H1 (cell line): ENCODE data around the gene TESMIN. TPM values are rescaled to one million over a fixed set of nuclear protein-coding genes. Genes with fewer than 3 reads are reported as not detected.

ENCODE experiments used
- CTCF ChIA-PET: fragments of 300-600 bp; sonication (Branson Sonifier 250); formaldehyde crosslinking; loops from one replicate; lab custom pipeline; 2021; ENCODE audit not compliant: partially characterized antibody; lab: Charles Lee
- POLR2A ChIA-PET: fragments of 300-600 bp; sonication (Branson Sonifier 250); formaldehyde crosslinking; loops from one replicate; lab custom pipeline; 2021; ENCODE audit warnings: inconsistent platforms; ENCODE audit not compliant: partially characterized antibody; lab: Charles Lee
- DNase-seq, 2 experiments: peaks; one replicate each; pipeline versions ENCODE4 v3.0.0 to v3.0.0-alpha.2; 2010 to 2022; ENCODE audit warnings: low spot score in 2 of 2, low read depth in 1 of 2, mixed read lengths in 1 of 2
- FAIRE-seq: peaks from 2 replicates; lab custom pipeline; 2011; peaks lifted over from hg19 to GRCh38; lab: Jason Lieb, UNC
- H2AFZ ChIP-seq: 2 replicates; pipeline ENCODE4 v1.8.1; 2012; ENCODE audit warnings: low read length, inconsistent platforms
- H2AK5ac ChIP-seq: 2 replicates; pipeline ENCODE4 v1.6.1; 2013; ENCODE audit warnings: low read depth, low read length
- H2BK120ac ChIP-seq: replicated peaks from 2 replicates; pipeline ENCODE3; 2013; ENCODE audit warnings: low read depth, low read length, inconsistent platforms
- H2BK12ac ChIP-seq: 2 replicates; pipeline ENCODE4 v1.6.1; 2013; ENCODE audit warnings: low read depth, low read length
- H2BK15ac ChIP-seq: 2 replicates; pipeline ENCODE4 v1.6.1; 2013; ENCODE audit warnings: low read length
- H2BK20ac ChIP-seq: 2 replicates; pipeline ENCODE4 v1.6.1; 2013; ENCODE audit warnings: low read length
- H2BK5ac ChIP-seq: 2 replicates; pipeline ENCODE4 v1.6.1; 2013; ENCODE audit warnings: low read depth, low read length
- H3K14ac ChIP-seq: 2 replicates; pipeline ENCODE4 v1.6.1; 2013; ENCODE audit warnings: inconsistent platforms; ENCODE audit not compliant: insufficient read length
- H3K18ac ChIP-seq: 2 replicates; pipeline ENCODE4 v1.6.1; 2013; ENCODE audit warnings: low read length; ENCODE audit errors: extremely low read depth
- H3K23ac ChIP-seq: 2 replicates; pipeline ENCODE4 v1.6.1; 2013; ENCODE audit warnings: inconsistent platforms; ENCODE audit not compliant: insufficient read length
- H3K23me2 ChIP-seq: 2 replicates; pipeline ENCODE4 v1.6.1; 2013; ENCODE audit warnings: low read depth, low read length
- H3K27ac ChIP-seq: 2 replicates; pipeline ENCODE4 v1.6.1; 2011; ENCODE audit warnings: low read depth, low read length, inconsistent platforms
- H3K27me3 ChIP-seq, 4 experiments: replicated peaks in 1 of 4; 1 replicate in 1 of 4; 2 replicates in 3 of 4; pipeline versions ENCODE4 v1.6.1 to v1.8.1; 2011 to 2013; ENCODE audit warnings: low read length in 3 of 4, mild to moderate bottlenecking in 3 of 4, inconsistent platforms in 2 of 4, mixed read lengths in 2 of 4, moderate library complexity in 1 of 4; ENCODE audit not compliant: control insufficient read depth in 3 of 4, insufficient read depth in 3 of 4; ENCODE audit errors: extremely low read depth in 1 of 4
- H3K36me3 ChIP-seq, 4 experiments: 2 replicates each; pipeline versions ENCODE4 v1.6.1 to v1.8.1; 2011 to 2013; ENCODE audit warnings: mild to moderate bottlenecking in 4 of 4, low read length in 3 of 4, moderate library complexity in 2 of 4, control low read depth in 1 of 4, inconsistent platforms in 1 of 4; ENCODE audit not compliant: insufficient read depth in 4 of 4, control insufficient read depth in 2 of 4
- H3K4ac ChIP-seq: replicated peaks from 2 replicates; pipeline ENCODE3; 2013; ENCODE audit warnings: low read length, low read depth, mixed read lengths, inconsistent platforms; ENCODE audit not compliant: insufficient read length
- H3K4me1 ChIP-seq, 4 experiments: replicated peaks in 1 of 4; 1 replicate in 1 of 4; 2 replicates in 3 of 4; pipeline versions ENCODE4 v1.6.1 to v1.8.1; 2011 to 2013; ENCODE audit warnings: low read length in 3 of 4, inconsistent platforms in 2 of 4, mixed read lengths in 1 of 4; ENCODE audit not compliant: insufficient read depth in 4 of 4, control insufficient read depth in 3 of 4
- H3K4me2 ChIP-seq, 2 experiments: 2 replicates each; pipeline versions ENCODE4 v1.6.1 to v1.8.1; 2011 to 2013; ENCODE audit warnings: low read depth in 2 of 2, low read length in 2 of 2, control low read depth in 1 of 2, inconsistent platforms in 1 of 2, mild to moderate bottlenecking in 1 of 2; ENCODE audit not compliant: insufficient read depth in 1 of 2
- H3K4me3 ChIP-seq, 4 experiments: fragments of 200-600, 300-600 bp in 1 of 4; sonication (generic), shearing (Covaris generic), sonication (Bioruptor Twin) in 1 of 4; 2 replicates each; pipeline versions ENCODE4 v1.5.1 to v1.8.1; 2011 to 2016; ENCODE audit warnings: low read length in 4 of 4, low read depth in 3 of 4, control low read depth in 2 of 4, inconsistent platforms in 2 of 4, mild to moderate bottlenecking in 2 of 4, mixed read lengths in 1 of 4, moderate library complexity in 1 of 4; ENCODE audit not compliant: insufficient read depth in 2 of 4; ENCODE audit errors: extremely low read depth in 1 of 4
- H3K56ac ChIP-seq: replicated peaks from 2 replicates; pipeline ENCODE3; 2013; ENCODE audit warnings: low read depth, mild to moderate bottlenecking, mixed read lengths, low read length, inconsistent platforms; ENCODE audit not compliant: insufficient read length
- H3K79me1 ChIP-seq: 2 replicates; pipeline ENCODE4 v1.6.1; 2013; ENCODE audit warnings: low read depth, low read length, control low read depth
- H3K79me2 ChIP-seq, 2 experiments: 2 replicates each; pipeline versions ENCODE4 v1.6.1 to v1.8.1; 2012 to 2013; ENCODE audit warnings: low read length in 2 of 2, mild to moderate bottlenecking in 2 of 2, inconsistent platforms in 1 of 2; ENCODE audit not compliant: insufficient read depth in 2 of 2, control insufficient read depth in 1 of 2
- H3K9ac ChIP-seq, 4 experiments: replicated peaks in 1 of 4; 1 replicate in 1 of 4; 2 replicates in 3 of 4; pipeline versions ENCODE4 v1.6.1 to v1.8.1; 2011 to 2013; ENCODE audit warnings: low read depth in 3 of 4, low read length in 3 of 4, control low read depth in 2 of 4, mild to moderate bottlenecking in 2 of 4, moderate library complexity in 2 of 4, inconsistent platforms in 1 of 4; ENCODE audit errors: extremely low read depth in 1 of 4
- H3K9me3 ChIP-seq, 2 experiments: 2 replicates each; pipeline versions ENCODE4 v1.6.1 to v1.8.1; 2012 to 2013; ENCODE audit warnings: mild to moderate bottlenecking in 2 of 2, moderate library complexity in 2 of 2, control low read depth in 1 of 2, inconsistent platforms in 1 of 2, low read depth in 1 of 2, low read length in 1 of 2, mixed read lengths in 1 of 2; ENCODE audit not compliant: insufficient read depth in 2 of 2
- H4K20me1 ChIP-seq, 2 experiments: replicated peaks in 1 of 2; 2 replicates each; pipeline versions ENCODE3 to v1.8.1; 2011 to 2013; ENCODE audit warnings: inconsistent platforms in 2 of 2, low read length in 2 of 2, mild to moderate bottlenecking in 1 of 2; ENCODE audit not compliant: insufficient read depth in 2 of 2, control insufficient read depth in 1 of 2
- H4K5ac ChIP-seq: 2 replicates; pipeline ENCODE4 v1.6.1; 2013; ENCODE audit warnings: low read length, low read depth, mixed read lengths, inconsistent platforms; ENCODE audit not compliant: insufficient read length
- H4K8ac ChIP-seq: 2 replicates; pipeline ENCODE4 v1.8.0; 2013; ENCODE audit warnings: mild to moderate bottlenecking, moderate library complexity, low read length, inconsistent platforms; ENCODE audit not compliant: insufficient read depth; ENCODE audit errors: extremely low read depth
- H4K91ac ChIP-seq: replicated peaks from 2 replicates; pipeline ENCODE3; 2013; ENCODE audit warnings: low read length, mixed read lengths, inconsistent platforms; ENCODE audit not compliant: insufficient read length
- ASH2L ChIP-seq: fragments of 200-600, 300-600 bp; sonication (generic); IDR thresholded peaks from one replicate; pipeline ENCODE4 v1.7.1; 2017; ENCODE audit warnings: low read length
- CBX5 ChIP-seq: fragments of 300-800, 300-1000 bp; sonication (generic); IDR thresholded peaks from 2 replicates; pipeline ENCODE4 v1.7.1; 2016; ENCODE audit warnings: antibody characterized with exemption, low read length, low read depth
- FOSL1 ChIP-seq: IDR thresholded peaks from 2 replicates; pipeline ENCODE4 v1.6.1; 2011; ENCODE audit warnings: mild to moderate bottlenecking, low read depth, low read length, moderate library complexity; ENCODE audit not compliant: insufficient read depth
- WGBS, 2 experiments: shearing (Covaris generic) in 1 of 2; methylation state at CpG; one replicate each; pipeline versions ENCODE4 v1.1.6 to v1.1.7; 2013 to 2015; ENCODE audit warnings: low lambda C conversion rate in 2 of 2, mixed read lengths in 2 of 2, inconsistent platforms in 1 of 2, low coverage in 1 of 2, missing lambda C conversion rate in 1 of 2; ENCODE audit not compliant: insufficient replicate concordance in 2 of 2, insufficient coverage in 1 of 2, insufficient read length in 1 of 2; ENCODE audit errors: extremely low coverage in 1 of 2, missing lambda C conversion rate in 1 of 2; 5-methylcytosine and 5-hydroxymethylcytosine counted together
- polyA plus RNA-seq, 7 experiments: library from polyadenylated mRNA; depleted of rRNA in 3 of 7; stranded (reverse) in 5 of 7; unstranded in 2 of 7; fragments of >200 nt in 5 of 7; fragments of 200-250 nt in 2 of 7; gene quantifications; 1 replicate in 5 of 7; 2 replicates in 1 of 7; 4 replicates in 1 of 7; pipeline versions ENCODE4 v1.2.1 to v1.2.3, GENCODE V29; 2011 to 2013; ENCODE audit warnings: missing spikeins in 2 of 7, mixed read lengths in 2 of 7
- total RNA-seq: library from RNA; stranded (reverse); fragmentation: NEBNext Ultra II Directional; extraction: Animal tissue kit (Norgen Biotek cat#: 25700); gene quantifications from 2 replicates; pipeline ENCODE4 v1.2.1, GENCODE V29; 2021

Gene TESMIN
- total and polyA plus RNA-seq, 2 of the 8 experiments (the other 6 are each of a cell fraction or from before 2014, with no cell fraction given) = 22.6 to 61.1 TPM

- TF ChIP-seq ASH2L (peak; percentile 39), CBX5 (no peak), FOSL1 (no peak)
- no peak overlapping the region for H3K4me3 ChIP-seq
- H3K27me3 ChIP-seq = peaks cover 3 to 15% (median 9%) of the 10 kb centered on the region in 4 experiments; a peak in 6 of 7 replicates
- peaks cover 9 to 28% (median 14%) of the 10 kb centered on the region in 4 experiments for H3K4me1 ChIP-seq
- ChIA-PET CTCF (interaction anchor here (0.8 to 2.9 kb wide), 6 partner anchors 14 to 82 kb away, joined by 3 to 13 read pairs (median 4); no protein-coding TSS in a partner anchor), POLR2A (interaction anchor here (0.6 to 1.4 kb wide), 8 partner anchors 12 to 153 kb away, joined by 3 to 5 read pairs (median 4); no protein-coding TSS in a partner anchor)
- peaks cover 0 to 7% (median 2%) of the 10 kb centered on the region in 4 experiments; a peak in 3 of 8 replicates for H3K36me3 ChIP-seq
- H2BK20ac ChIP-seq = no peak overlapping the region
- H2BK12ac ChIP-seq = no peak overlapping the region
- peaks cover 0 to 4% of the 10 kb centered on the region in 2 experiments for H4K20me1 ChIP-seq
- peaks cover 3% of the 10 kb centered on the region; the same call in 1 of the 2 replicates for H3K23me2 ChIP-seq
- DNase-seq (peak in 1 of 2 experiments; percentile 47), FAIRE-seq (no peak)
- H3K23ac ChIP-seq = no peak overlapping the region
- no peak overlapping the region for H2BK120ac ChIP-seq
- H3K79me1 ChIP-seq = no peaks in the 10 kb centered on the region
- no peak overlapping the region for H2BK15ac ChIP-seq
- H2AFZ ChIP-seq = no peak overlapping the region
- no peak overlapping the region; the same call in 1 of the 2 replicates for H2AK5ac ChIP-seq
- H3K9ac ChIP-seq = no peak overlapping the region
- no peaks in the 10 kb centered on the region for H3K9me3 ChIP-seq
- H3K4me2 ChIP-seq = 0 out of 4 replicates have a peak overlapping the region, but pooled peaks of 1 of the 2 experiments have one; percentile 34
- H4K8ac ChIP-seq = no peak overlapping the region
- H3K27ac ChIP-seq = no peak overlapping the region
- H4K91ac ChIP-seq = no peak overlapping the region
- WGBS, 2 experiments = 85% methylated on average over 9 of the region's 14 CpGs; no CpG with 5 or more reads in 1 of the 2 experiments
- no peak overlapping the region for H3K56ac ChIP-seq
- H3K18ac ChIP-seq = 0 out of 2 replicates have a peak overlapping the region, but pooled peaks have one; percentile 1
- no peak overlapping the region for H3K14ac ChIP-seq
- H3K4ac ChIP-seq = no peak overlapping the region
- H4K5ac ChIP-seq = no peak overlapping the region
- H3K79me2 ChIP-seq = no peaks in the 10 kb centered on the region
- no peak overlapping the region for H2BK5ac ChIP-seq
Measured at GRCh38 chr11:68689737-68690625, 61.3 kb downstream of the TESMIN start.
